A673 (cell line): ENCODE data around the gene PCNT. TPM values are rescaled to one million over a fixed set of nuclear protein-coding genes. Genes with fewer than 3 reads are reported as not detected.

Experiments
- BruUV-seq: library from RNA; stranded (reverse); fragments of 400-500 nt; replicated peaks from 2 replicates; lab custom pipeline; 2021; lab: Mats Ljungman, UMichigan
- CTCF ChIA-PET: fragments of 300-600 bp; sonication (Branson Sonifier 250); formaldehyde crosslinking; loops from one replicate; lab custom pipeline; 2022; ENCODE audit warnings: antibody characterized with exemption; lab: Charles Lee
- POLR2A ChIA-PET: fragments of 300-600 bp; sonication (Branson Sonifier 250); formaldehyde crosslinking; loops from one replicate; lab custom pipeline; 2022; ENCODE audit warnings: antibody characterized with exemption; ENCODE audit not compliant: low non-redundant PET; lab: Charles Lee
- DNase-seq: peaks from one replicate; pipeline ENCODE4 v3.0.0-alpha.2; 2015; ENCODE audit warnings: low spot score
- H3K27ac ChIP-seq: fragments of 200-600 bp; sonication (generic); 2 replicates; pipeline ENCODE4 v1.5.1; 2016; ENCODE audit warnings: mixed run types, low read depth, mild to moderate bottlenecking, mixed read lengths, antibody characterized with exemption, low read length; ENCODE audit not compliant: poor library complexity, severe bottlenecking
- H3K27me3 ChIP-seq: fragments of 200-600 bp; sonication (generic); replicated peaks from 2 replicates; pipeline ENCODE4 v1.6.1; 2017; ENCODE audit warnings: mixed run types, low read depth, mild to moderate bottlenecking, mixed read lengths, antibody characterized with exemption, low read length; ENCODE audit not compliant: insufficient read depth, poor library complexity
- H3K36me3 ChIP-seq: fragments of 200-600 bp; sonication (generic); 2 replicates; pipeline ENCODE4 v1.6.1; 2016; ENCODE audit warnings: mixed run types, mild to moderate bottlenecking, mixed read lengths, antibody characterized with exemption, low read length; ENCODE audit not compliant: insufficient read depth, poor library complexity, severe bottlenecking
- H3K4me1 ChIP-seq: fragments of 200-600 bp; sonication (generic); 2 replicates; pipeline ENCODE4 v1.6.1; 2017; ENCODE audit warnings: mixed run types, mild to moderate bottlenecking, mixed read lengths, antibody characterized with exemption, low read length; ENCODE audit not compliant: insufficient read depth, poor library complexity, severe bottlenecking
- H3K4me3 ChIP-seq: fragments of 200-600 bp; sonication (generic); 2 replicates; pipeline ENCODE4 v1.5.1; 2016; ENCODE audit warnings: low read depth, mixed run types, mild to moderate bottlenecking, mixed read lengths, low read length; ENCODE audit not compliant: poor library complexity, severe bottlenecking
- H3K9me3 ChIP-seq: fragments of 200-600 bp; sonication (generic); 2 replicates; pipeline ENCODE4 v1.6.1; 2016; ENCODE audit warnings: mixed run types, low read depth, mild to moderate bottlenecking, mixed read lengths, antibody characterized with exemption, low read length; ENCODE audit not compliant: poor library complexity, severe bottlenecking
- CTCF ChIP-seq: fragments of 300-800, 200-600 bp; sonication (generic); conservative IDR thresholded peaks from 2 replicates; pipeline ENCODE4 v1.5.1; 2017; ENCODE audit warnings: low read depth, mild to moderate bottlenecking, antibody characterized with exemption, low read length, moderate library complexity, mixed read lengths
- EZH2 ChIP-seq: fragments of 200-600 bp; sonication (generic); IDR thresholded peaks from 2 replicates; pipeline ENCODE4 v1.6.1; 2017; ENCODE audit warnings: borderline replicate concordance, low read depth, mild to moderate bottlenecking, mixed read lengths, antibody characterized with exemption, low read length; ENCODE audit not compliant: poor library complexity, severe bottlenecking
- intact Hi-C: fragments of 100-400 bp; cut with micrococcal nuclease; formaldehyde crosslinking; loops from one replicate; pipeline ENCODE4 v1.10.0; 2022; ENCODE audit not compliant: unreplicated experiment
- total RNA-seq: library from RNA; stranded (reverse); gene quantifications from 2 replicates; pipeline ENCODE4 v1.2.3, GENCODE V29; 2021

PCNT gene
- total RNA-seq, 1 experiment from 2014 or later: 66.4 TPM

- TF ChIP-seq EZH2: no peak
- no peak for TF ChIP-seq CTCF
- CTCF ChIA-PET: no interaction called here
- no peaks in the 10 kb centered on the region for H3K27me3 ChIP-seq
Observed at GRCh38 chr21:46457801-46458314, 133.9 kb downstream of the PCNT start.

GRCh38 chr21:46458315-46459023, 134.5 kb downstream of the PCNT start, which contains the start of gene DIP2A:
Gene DIP2A (plus strand): TSS chr21:46458891. CDS start chr21:46459132, 241 bp downstream.
- TF ChIP-seq CTCF (no peak), EZH2 (no peak)
- peak within 1 kb of the TSS; percentile 93 for H3K27ac ChIP-seq
- ChIA-PET POLR2A (interaction anchor here (0.7 kb wide), 1 partner anchor 226 kb away, joined by 3 read pairs; no protein-coding TSS in a partner anchor), CTCF (no interaction called here)
- intact Hi-C loops: no loop called here
- no peaks in the 10 kb centered on the region for H3K27me3 ChIP-seq
- DNase-seq: peak; percentile 99
- BruUV-seq: no TSS peak
- H3K4me3 ChIP-seq: peak within 1 kb of the TSS; percentile 97
- no peaks in the 10 kb centered on the region for H3K9me3 ChIP-seq
- peaks cover 29% of the 10 kb centered on the region for H3K4me1 ChIP-seq
- H3K36me3 ChIP-seq: peaks cover 10% of the 10 kb centered on the region

More at GRCh38 chr21:46457801-46458314, 133.9 kb downstream of the PCNT start:
- H3K36me3 ChIP-seq: peaks cover 10% of the 10 kb centered on the region
- POLR2A ChIA-PET: no interaction called here
- DNase-seq: peak; percentile 42
- peaks cover 29% of the 10 kb centered on the region for H3K4me1 ChIP-seq
- peak overlapping the region; percentile 97 for H3K4me3 ChIP-seq
- intact Hi-C loops: no loop called here
- BruUV-seq: no TSS peak
- no peaks in the 10 kb centered on the region for H3K9me3 ChIP-seq
- peak overlapping the region; percentile 93 for H3K27ac ChIP-seq

GRCh38 chr21:46459024-46459355, 135.0 kb downstream of the PCNT start:
- CTCF ChIA-PET: no interaction called here
- H3K9me3 ChIP-seq: no peaks in the 10 kb centered on the region
- peaks cover 29% of the 10 kb centered on the region for H3K4me1 ChIP-seq
- TF ChIP-seq CTCF (no peak), EZH2 (no peak)
- peak overlapping the region; percentile 97 for H3K4me3 ChIP-seq
- intact Hi-C loops: no loop called here
- no TSS peak for BruUV-seq
- no peak for DNase-seq
- H3K27me3 ChIP-seq: no peaks in the 10 kb centered on the region
- peak overlapping the region; percentile 93 for H3K27ac ChIP-seq
- peaks cover 10% of the 10 kb centered on the region for H3K36me3 ChIP-seq
- POLR2A ChIA-PET: interaction anchor here (0.7 kb wide), 1 partner anchor 226 kb away, joined by 3 read pairs; no protein-coding TSS in a partner anchor
